ENCODE measurements around the gene EPHA5. TPM values are rescaled to one million over a fixed set of nuclear protein-coding genes. Genes with fewer than 3 reads are reported as not detected.

Gene EPHA5
- polyA plus RNA-seq, 3 donors: not detected

GRCh38 chr4:65645185-65645584, 25.1 kb downstream of the EPHA5 start:
- no peaks in the 10 kb centered on the region for H3K36me3 ChIP-seq (replicated peaks in 1 of 2; ENCODE audit: control insufficient read depth in 1 of 2, insufficient read depth in 2 of 2, low read length in 2 of 2)
- H3K79me2 ChIP-seq (ENCODE audit: insufficient read depth, low read length): no peaks in the 10 kb centered on the region
- no peak for TF ChIP-seq CTCF (IDR thresholded peaks at IDR 0.05)
- Mint-ChIP-seq H3K27ac (no peak overlapping the region), H3K4me3 (no peak overlapping the region), H3K36me3 (no peaks in the 10 kb centered on the region), H3K27me3 (ENCODE audit: low read depth in 3 of 3) (no peaks in the 10 kb centered on the region), H3K4me1 (no peaks in the 10 kb centered on the region), H3K9me3 (peaks cover 0 to 2% (median 0%) of the 10 kb centered on the region in 7 donors)
- no peak overlapping the region for H3K4me3 ChIP-seq (replicated peaks in 1 of 3; ENCODE audit: low read depth in 2 of 3, low read length in 3 of 3)
- H2AFZ ChIP-seq (ENCODE audit: insufficient read depth, low read depth, low read length, poor library complexity, severe bottlenecking): no peak overlapping the region
- H3K4me1 ChIP-seq (ENCODE audit: control insufficient read depth in 1 of 2, insufficient read depth in 2 of 2, low read length in 2 of 2): no peaks in the 10 kb centered on the region
- H3K4me2 ChIP-seq (replicated peaks; ENCODE audit: extremely low read depth, low read length, poor library complexity, severe bottlenecking): no peak overlapping the region
- no peak overlapping the region for H3K27ac ChIP-seq (ENCODE audit: low read depth in 1 of 2, low read length in 2 of 2)
- no peaks in the 10 kb centered on the region for H3K9me3 ChIP-seq (replicated peaks in 1 of 2; ENCODE audit: control insufficient read depth in 1 of 2, insufficient read depth in 1 of 2, low read length in 2 of 2)
- no CpG with 5 or more reads among the region's 1 CpG for WGBS (ENCODE audit: insufficient coverage)
- no peak overlapping the region for H3K9ac ChIP-seq (ENCODE audit: insufficient read depth, low read length, poor library complexity, severe bottlenecking)
- H3K27me3 ChIP-seq (ENCODE audit: control insufficient read depth in 2 of 2, insufficient read depth in 2 of 2, low read length in 2 of 2): no peaks in the 10 kb centered on the region
- H4K20me1 ChIP-seq (ENCODE audit: insufficient read depth, low read length): no peaks in the 10 kb centered on the region
- DNase-seq: no peak
- intact Hi-C loops (cut with micrococcal nuclease): no loop called here

DNA sequence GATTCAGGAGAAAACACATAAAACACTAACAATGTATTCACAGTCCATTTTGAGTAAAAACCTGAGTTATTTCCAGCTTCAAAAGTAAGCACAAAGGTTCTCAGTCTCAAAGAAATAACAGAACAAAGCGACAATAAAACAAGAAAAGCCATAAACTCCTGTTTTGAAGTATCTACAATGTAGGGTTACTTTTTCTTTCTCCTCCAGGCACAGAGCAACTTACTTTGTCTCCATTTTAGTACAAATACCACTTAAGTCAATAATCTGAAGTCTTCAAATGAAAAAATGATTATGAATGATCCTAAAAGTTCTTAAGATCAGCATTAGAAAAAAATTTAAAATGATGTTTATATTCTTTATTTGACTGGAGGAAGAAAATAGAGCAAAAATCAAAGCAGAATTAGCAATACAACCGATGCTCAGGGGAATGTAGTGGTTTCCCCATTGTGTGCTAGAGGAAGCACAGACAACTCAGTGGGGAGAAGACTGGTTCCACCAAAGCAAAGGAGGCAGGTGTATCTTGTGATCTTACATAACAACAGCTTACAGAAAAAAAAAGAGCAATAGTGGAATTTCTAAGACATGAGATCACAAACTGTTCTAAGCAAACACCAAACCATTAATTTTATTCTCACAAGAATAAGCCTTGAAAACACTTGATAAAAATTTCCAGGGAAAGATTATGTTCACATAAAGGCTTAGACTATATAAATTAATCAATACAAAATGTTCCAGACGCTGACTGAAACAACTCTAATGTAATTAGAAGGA, 35.1 kb downstream of the EPHA5 start:
- Histone ChIP-seq H4K20me1 (ENCODE audit: insufficient read depth, low read length) (no peaks in the 10 kb centered on the region), H3K4me2 (replicated peaks; ENCODE audit: extremely low read depth, low read length, poor library complexity, severe bottlenecking) (no peak overlapping the region), H3K27ac (ENCODE audit: low read depth in 1 of 2, low read length in 2 of 2) (no peak overlapping the region), H3K36me3 (replicated peaks in 1 of 2; ENCODE audit: control insufficient read depth in 1 of 2, insufficient read depth in 2 of 2, low read length in 2 of 2) (no peaks in the 10 kb centered on the region), H3K27me3 (ENCODE audit: control insufficient read depth in 2 of 2, insufficient read depth in 2 of 2, low read length in 2 of 2) (no peaks in the 10 kb centered on the region), H3K9me3 (replicated peaks in 1 of 2; ENCODE audit: control insufficient read depth in 1 of 2, insufficient read depth in 1 of 2, low read length in 2 of 2) (no peaks in the 10 kb centered on the region), H2AFZ (ENCODE audit: insufficient read depth, low read depth, low read length, poor library complexity, severe bottlenecking) (no peak overlapping the region), H3K9ac (ENCODE audit: insufficient read depth, low read length, poor library complexity, severe bottlenecking) (no peak overlapping the region), H3K4me3 (replicated peaks in 1 of 3; ENCODE audit: low read depth in 2 of 3, low read length in 3 of 3) (no peak overlapping the region), H3K79me2 (ENCODE audit: insufficient read depth, low read length) (no peaks in the 10 kb centered on the region), H3K4me1 (ENCODE audit: control insufficient read depth in 1 of 2, insufficient read depth in 2 of 2, low read length in 2 of 2) (no peaks in the 10 kb centered on the region)
- Mint-ChIP-seq H3K9me3 (no peaks in the 10 kb centered on the region), H3K4me3 (no peak overlapping the region), H3K27ac (no peak overlapping the region), H3K4me1 (no peaks in the 10 kb centered on the region), H3K36me3 (no peaks in the 10 kb centered on the region), H3K27me3 (ENCODE audit: low read depth in 3 of 3) (no peaks in the 10 kb centered on the region)
- DNase-seq: no peak
- intact Hi-C loops (cut with micrococcal nuclease): no loop called here
- no CpG with 5 or more reads among the region's 3 CpGs for WGBS (ENCODE audit: insufficient coverage)
- no peak for TF ChIP-seq CTCF (IDR thresholded peaks at IDR 0.05)
